HEK293T (cell line): ENCODE measurements around the gene AKR1A1.

Experiments
- ARNT ChIP-seq: fragments of 450-650 bp; IDR thresholded peaks from 2 replicates; pipeline ENCODE4 v1.6.1; 2017; ENCODE audit warnings: mild to moderate bottlenecking
- BHLHE40 ChIP-seq: fragments of 450-650 bp; IDR thresholded peaks from 2 replicates; pipeline ENCODE4 v1.6.1; 2016; ENCODE audit warnings: mild to moderate bottlenecking, moderate library complexity, borderline replicate concordance
- FOXK2 ChIP-seq: fragments of 450-650 bp; IDR thresholded peaks from 2 replicates; pipeline ENCODE4 v1.6.1; 2016; ENCODE audit warnings: mild to moderate bottlenecking
- NFRKB ChIP-seq: fragments of 450-650 bp; IDR thresholded peaks from 2 replicates; pipeline ENCODE4 v1.6.1; 2016; ENCODE audit warnings: mild to moderate bottlenecking, moderate library complexity
- SUZ12 ChIP-seq: fragments of 450-650 bp; IDR thresholded peaks from 2 replicates; pipeline ENCODE4 v1.6.1; 2016; ENCODE audit warnings: mild to moderate bottlenecking
- TF ChIP-seq, protein P1 (sequence below): fragments of 450-650 bp; IDR thresholded peaks from 2 replicates; pipeline ENCODE4 v1.6.1; 2016

- TF ChIP-seq FOXK2 (no peak), NFRKB (no peak), BHLHE40 (no peak), ARNT (no peak), SUZ12 (no peak)
- TF ChIP-seq, protein P1, sequence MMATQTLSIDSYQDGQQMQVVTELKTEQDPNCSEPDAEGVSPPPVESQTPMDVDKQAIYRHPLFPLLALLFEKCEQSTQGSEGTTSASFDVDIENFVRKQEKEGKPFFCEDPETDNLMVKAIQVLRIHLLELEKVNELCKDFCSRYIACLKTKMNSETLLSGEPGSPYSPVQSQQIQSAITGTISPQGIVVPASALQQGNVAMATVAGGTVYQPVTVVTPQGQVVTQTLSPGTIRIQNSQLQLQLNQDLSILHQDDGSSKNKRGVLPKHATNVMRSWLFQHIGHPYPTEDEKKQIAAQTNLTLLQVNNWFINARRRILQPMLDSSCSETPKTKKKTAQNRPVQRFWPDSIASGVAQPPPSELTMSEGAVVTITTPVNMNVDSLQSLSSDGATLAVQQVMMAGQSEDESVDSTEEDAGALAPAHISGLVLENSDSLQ, result no peak
Measured at GRCh38 chr1:45530632-45531135, 19.9 kb upstream of the AKR1A1 start.
